ENCODE results near the gene EIF5A2. TPM values are rescaled to one million over a fixed set of nuclear protein-coding genes. Genes with fewer than 3 reads are reported as not detected.

Gene EIF5A2
- polyA plus RNA-seq, 3 donors from 2014 or later: 27.8 to 33.3 (median 33.3) TPM

DNA sequence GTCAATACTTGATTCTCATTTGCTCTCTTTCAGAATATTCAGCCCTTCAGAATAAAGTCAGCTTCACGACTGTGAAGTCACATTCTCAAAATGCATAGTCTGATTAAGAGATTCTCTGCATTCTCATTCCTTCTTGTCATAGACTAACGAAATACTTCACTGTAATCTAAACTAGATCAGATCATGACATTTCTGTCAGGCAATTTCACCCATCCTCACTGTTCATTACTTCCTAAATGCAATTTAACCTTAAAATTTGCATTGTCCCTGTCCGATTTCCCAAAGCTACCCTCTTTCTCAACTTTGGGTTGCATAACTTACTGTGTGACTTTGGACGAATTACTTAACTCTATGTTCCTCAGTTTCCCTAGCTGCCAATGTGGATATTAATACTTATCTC is 44.6 kb downstream of the EIF5A2 start:
- Mint-ChIP-seq H3K4me1 (peaks cover 7 to 21% of the 10 kb centered on the region in 2 donors), H3K27ac (peak overlapping the region in 2 of 6 donors; percentile 4 to 7), H3K27me3 (ENCODE audit: low read depth in 3 of 3) (peaks cover 1 to 6% (median 4%) of the 10 kb centered on the region in 3 donors), H3K4me3 (no peak overlapping the region), H3K36me3 (peaks cover 12 to 30% (median 22%) of the 10 kb centered on the region in 3 donors), H3K9me3 (no peaks in the 10 kb centered on the region)
- DNase-seq: no peak

DNA sequence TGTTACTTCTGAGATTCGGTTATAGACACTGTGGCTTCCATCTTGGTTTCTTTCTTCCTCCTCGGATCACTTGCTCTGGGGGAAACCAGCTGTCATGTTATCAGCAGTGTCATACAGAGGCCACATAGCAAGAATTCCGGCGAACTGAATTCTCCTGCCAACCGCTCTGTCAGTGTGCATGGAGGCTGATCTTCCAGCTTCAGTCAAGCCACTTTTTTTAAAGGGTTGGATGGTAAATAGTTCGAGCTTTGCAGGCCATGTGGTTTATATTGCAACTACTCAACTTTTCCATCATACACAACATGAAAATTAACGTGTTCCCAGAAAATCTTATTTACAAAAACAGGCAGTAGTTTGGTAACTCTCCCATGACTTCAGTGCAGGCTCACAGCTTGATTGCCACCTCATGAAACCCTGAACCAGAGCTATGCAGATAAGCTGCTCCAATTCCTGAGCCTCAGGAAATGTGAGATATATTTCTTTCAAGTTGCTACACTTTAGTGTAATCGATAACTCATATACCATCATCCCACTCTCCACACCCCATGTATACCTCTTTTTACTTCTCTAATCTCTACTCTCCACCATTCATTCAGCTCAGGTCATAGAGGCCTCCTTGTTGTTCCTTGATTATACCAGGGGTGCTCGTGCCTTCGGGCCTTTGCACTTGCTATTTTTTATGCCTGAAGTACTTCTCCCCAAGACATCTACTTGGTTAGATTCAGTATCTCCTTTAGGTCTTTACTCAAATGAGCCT is 45.6 kb downstream of the EIF5A2 start:
- Mint-ChIP-seq H3K27me3 (ENCODE audit: low read depth in 3 of 3) (peaks cover 1 to 4% (median 4%) of the 10 kb centered on the region in 3 donors), H3K9me3 (no peaks in the 10 kb centered on the region), H3K36me3 (peaks cover 12 to 30% (median 22%) of the 10 kb centered on the region in 3 donors), H3K27ac (no peak overlapping the region), H3K4me1 (peaks cover 7 to 14% of the 10 kb centered on the region in 2 donors), H3K4me3 (no peak overlapping the region)
- no peak for DNase-seq

DNA sequence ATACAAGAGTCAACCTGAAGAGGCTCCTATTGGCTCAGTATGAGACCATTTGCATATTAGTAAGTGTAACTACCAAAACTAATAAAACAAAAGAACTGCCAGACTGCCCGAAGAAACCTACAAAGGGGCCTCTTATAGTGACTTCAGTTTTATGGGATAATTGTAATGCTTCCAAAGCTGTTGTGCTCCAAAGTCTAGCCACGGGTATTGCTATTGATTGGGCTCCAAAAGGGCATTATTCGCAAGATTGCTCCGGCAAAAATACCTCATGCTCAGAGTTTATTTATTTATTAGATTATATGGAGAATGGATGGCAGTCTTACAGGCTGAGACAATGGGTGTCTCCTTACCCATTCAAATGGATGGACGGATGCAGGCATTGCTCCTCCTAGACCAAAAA is 49.8 kb downstream of the EIF5A2 start:
- H3K9me3 Mint-ChIP-seq: no peaks in the 10 kb centered on the region
- H3K27me3 Mint-ChIP-seq (ENCODE audit: low read depth in 3 of 3): peaks cover 0 to 3% (median 2%) of the 10 kb centered on the region in 3 donors
- H3K36me3 Mint-ChIP-seq: no peaks in the 10 kb centered on the region
- H3K27ac Mint-ChIP-seq: no peak overlapping the region
- no peak overlapping the region for H3K4me3 Mint-ChIP-seq
- no peaks in the 10 kb centered on the region for H3K4me1 Mint-ChIP-seq
- DNase-seq: no peak

DNA sequence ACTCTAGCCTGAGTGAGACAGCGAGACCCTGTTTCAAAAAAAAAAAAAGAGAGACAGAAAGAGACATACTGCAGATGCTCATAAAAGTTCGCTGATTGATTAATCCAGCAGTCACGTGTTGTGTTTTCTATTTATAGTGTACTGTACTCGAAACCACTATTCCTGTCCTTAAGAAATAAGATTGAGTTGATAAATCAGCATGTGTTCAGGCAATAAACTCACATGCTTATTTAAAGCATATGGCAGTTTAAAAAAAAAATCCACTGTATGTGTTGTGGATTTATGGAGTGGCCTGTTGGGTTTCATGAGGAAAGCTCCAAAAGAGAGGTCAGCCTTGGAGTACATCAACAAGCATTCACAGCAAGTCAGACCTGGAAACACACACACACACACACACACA is 56.1 kb downstream of the EIF5A2 start:
- no peaks in the 10 kb centered on the region for H3K4me1 Mint-ChIP-seq
- no peak overlapping the region for H3K4me3 Mint-ChIP-seq
- H3K9me3 Mint-ChIP-seq: no peaks in the 10 kb centered on the region
- H3K36me3 Mint-ChIP-seq: no peaks in the 10 kb centered on the region
- peaks cover 0 to 7% (median 1%) of the 10 kb centered on the region in 3 donors for H3K27me3 Mint-ChIP-seq (ENCODE audit: low read depth in 3 of 3)
- DNase-seq: no peak
- no peak overlapping the region for H3K27ac Mint-ChIP-seq

DNA sequence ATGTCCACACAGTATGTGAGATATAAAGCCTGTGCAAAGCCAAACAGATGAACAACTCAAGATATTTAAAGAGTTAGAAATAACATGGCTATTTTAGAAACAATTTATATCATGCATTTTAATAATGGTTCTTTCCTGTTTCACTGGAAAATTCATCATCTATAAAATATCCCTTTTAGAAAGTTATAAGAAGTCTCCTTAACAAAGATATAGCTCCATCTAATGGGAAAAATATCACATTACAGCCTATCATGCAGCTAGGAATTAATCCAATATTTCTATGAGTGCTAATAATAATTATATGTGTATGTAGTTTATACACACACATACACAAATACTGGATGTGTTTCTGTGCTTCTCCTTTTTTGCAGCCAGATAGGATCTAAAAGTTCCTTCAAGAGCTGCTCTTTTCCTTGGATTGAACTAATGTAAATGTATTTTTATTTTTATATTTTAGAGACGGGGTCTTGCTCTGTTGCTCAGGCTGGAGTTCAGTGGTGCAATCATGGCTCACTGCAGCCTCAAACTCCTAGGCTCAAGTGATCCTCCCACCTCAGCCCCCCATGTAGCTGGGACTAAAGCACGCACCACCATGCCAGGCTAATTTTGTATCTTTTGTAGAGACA is 60.0 kb downstream of the EIF5A2 start:
- DNase-seq: no peak
- Mint-ChIP-seq H3K9me3 (no peaks in the 10 kb centered on the region), H3K4me1 (no peaks in the 10 kb centered on the region), H3K27me3 (ENCODE audit: low read depth in 3 of 3) (peaks cover 3 to 10% (median 6%) of the 10 kb centered on the region in 3 donors), H3K36me3 (no peaks in the 10 kb centered on the region), H3K4me3 (no peak overlapping the region), H3K27ac (no peak overlapping the region)

DNA sequence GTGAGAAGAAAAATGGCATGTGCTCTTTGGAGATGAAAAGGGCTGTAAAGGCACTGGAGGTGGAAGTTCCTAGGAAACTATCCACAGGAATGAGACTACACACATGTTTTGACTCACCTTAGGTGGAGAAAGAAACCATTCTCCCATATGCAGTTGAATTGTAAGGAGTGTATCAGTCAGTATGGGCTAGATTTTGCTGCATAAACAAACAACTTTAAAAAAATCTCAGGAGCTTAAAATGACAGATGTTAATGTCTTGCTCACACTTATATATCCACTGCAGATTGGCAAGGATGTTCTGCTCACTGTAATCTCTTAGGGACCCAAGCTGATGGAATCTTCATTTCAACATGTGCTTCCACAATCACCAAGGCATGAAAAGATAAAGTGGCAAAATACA is 64.1 kb downstream of the EIF5A2 start:
- no peaks in the 10 kb centered on the region for H3K36me3 Mint-ChIP-seq
- no peaks in the 10 kb centered on the region for H3K9me3 Mint-ChIP-seq
- no peak overlapping the region for H3K27ac Mint-ChIP-seq
- no peaks in the 10 kb centered on the region for H3K4me1 Mint-ChIP-seq
- no peak overlapping the region for H3K4me3 Mint-ChIP-seq
- DNase-seq: no peak
- H3K27me3 Mint-ChIP-seq (ENCODE audit: low read depth in 3 of 3): peaks cover 6 to 8% (median 7%) of the 10 kb centered on the region in 3 donors

DNA sequence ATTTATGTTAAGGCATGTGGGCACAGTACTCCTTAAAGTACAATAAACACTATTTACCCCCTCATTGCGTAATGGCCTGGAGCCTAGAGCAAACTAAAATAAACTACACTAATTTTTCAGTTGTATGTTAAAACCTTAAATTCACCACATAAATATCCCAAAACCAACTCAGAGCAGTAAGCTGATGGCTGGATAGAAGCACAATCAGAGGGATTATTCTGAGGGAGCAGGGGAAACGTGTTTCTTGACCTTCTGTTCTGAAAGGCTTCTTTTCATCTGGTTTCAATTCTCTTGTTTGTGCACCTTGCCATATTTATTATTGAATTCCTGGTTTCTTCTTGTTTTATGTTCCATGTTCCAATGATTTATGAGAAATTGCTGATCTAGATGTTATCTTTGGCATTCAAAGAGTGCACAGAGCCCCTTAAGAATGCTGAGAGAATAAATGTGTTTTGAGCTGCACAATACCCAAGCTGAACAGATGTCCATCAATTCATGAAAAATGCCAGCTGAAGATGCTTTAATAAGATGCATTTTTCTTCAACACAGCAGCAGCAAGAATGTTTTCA is 68.1 kb downstream of the EIF5A2 start:
- Mint-ChIP-seq H3K27ac (no peak overlapping the region), H3K36me3 (no peaks in the 10 kb centered on the region), H3K27me3 (ENCODE audit: low read depth in 3 of 3) (peaks cover 2 to 9% (median 8%) of the 10 kb centered on the region in 3 donors), H3K4me1 (no peaks in the 10 kb centered on the region), H3K9me3 (no peaks in the 10 kb centered on the region), H3K4me3 (no peak overlapping the region)
- no peak for DNase-seq

DNA sequence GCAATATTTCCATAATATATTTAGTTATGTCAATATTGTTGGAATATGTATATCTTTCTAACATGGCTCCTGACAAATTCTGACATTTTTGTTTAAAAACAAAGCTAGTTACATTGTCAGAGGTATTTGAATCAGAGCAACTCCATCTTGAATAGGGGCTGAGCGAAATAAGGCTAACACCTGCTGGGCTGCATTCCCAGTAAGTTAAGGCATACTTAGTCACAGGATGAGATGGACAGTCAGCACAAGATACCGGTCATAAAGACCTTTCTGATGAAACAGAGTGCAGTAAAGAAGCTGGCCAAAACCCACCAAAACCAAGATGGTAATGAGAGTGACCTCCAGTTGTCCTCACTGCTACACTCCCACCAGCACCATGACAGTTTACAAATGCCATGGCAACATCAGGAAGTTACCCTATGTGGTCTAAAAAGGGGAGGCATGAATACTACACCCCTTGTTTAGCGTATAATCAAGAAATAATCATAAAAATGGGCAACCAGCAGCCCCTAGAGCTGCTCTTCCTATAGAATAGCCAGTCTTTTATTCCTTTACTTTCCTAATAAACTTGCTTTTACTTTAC is 68.8 kb downstream of the EIF5A2 start:
- Mint-ChIP-seq H3K9me3 (no peaks in the 10 kb centered on the region), H3K27ac (no peak overlapping the region), H3K36me3 (no peaks in the 10 kb centered on the region), H3K4me3 (no peak overlapping the region), H3K27me3 (ENCODE audit: low read depth in 3 of 3) (peaks cover 2 to 11% (median 8%) of the 10 kb centered on the region in 3 donors), H3K4me1 (no peaks in the 10 kb centered on the region)
- no peak for DNase-seq

Other genes starting within 250 kb of the EIF5A2 start
- gene RPL22L1, start 38.4 kb downstream of the EIF5A2 start, polyA plus RNA-seq: 10 to 100 TPM; 13.4 to 47.6 (median 39.0) TPM
- not detected for gene SLC2A2, start 118.1 kb upstream of the EIF5A2 start, polyA plus RNA-seq

Data from immature natural killer cell (primary cell).